Measurements from ENCODE around the gene MEGF9.

The MEGF9 gene

DNA sequence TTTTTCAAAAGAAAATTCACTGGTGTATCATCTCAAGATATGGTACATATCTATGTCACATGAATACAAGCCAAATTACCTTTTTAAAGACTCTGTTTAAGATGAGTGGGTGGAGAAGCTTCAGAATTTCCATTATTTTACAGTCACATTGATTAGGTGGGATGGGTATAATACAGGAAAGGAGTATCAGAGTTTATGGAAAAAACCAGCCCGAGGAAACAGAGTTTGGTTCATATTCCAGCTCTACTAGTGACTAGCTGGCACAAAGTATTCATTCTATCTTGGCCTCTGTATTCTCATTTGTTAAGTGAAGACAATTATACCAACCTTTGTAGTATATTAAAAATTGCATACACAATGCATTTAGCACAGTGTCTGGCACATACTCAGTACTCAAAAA, 87.8 kb downstream of the MEGF9 start:
- TF ChIP-seq, protein P1, sequence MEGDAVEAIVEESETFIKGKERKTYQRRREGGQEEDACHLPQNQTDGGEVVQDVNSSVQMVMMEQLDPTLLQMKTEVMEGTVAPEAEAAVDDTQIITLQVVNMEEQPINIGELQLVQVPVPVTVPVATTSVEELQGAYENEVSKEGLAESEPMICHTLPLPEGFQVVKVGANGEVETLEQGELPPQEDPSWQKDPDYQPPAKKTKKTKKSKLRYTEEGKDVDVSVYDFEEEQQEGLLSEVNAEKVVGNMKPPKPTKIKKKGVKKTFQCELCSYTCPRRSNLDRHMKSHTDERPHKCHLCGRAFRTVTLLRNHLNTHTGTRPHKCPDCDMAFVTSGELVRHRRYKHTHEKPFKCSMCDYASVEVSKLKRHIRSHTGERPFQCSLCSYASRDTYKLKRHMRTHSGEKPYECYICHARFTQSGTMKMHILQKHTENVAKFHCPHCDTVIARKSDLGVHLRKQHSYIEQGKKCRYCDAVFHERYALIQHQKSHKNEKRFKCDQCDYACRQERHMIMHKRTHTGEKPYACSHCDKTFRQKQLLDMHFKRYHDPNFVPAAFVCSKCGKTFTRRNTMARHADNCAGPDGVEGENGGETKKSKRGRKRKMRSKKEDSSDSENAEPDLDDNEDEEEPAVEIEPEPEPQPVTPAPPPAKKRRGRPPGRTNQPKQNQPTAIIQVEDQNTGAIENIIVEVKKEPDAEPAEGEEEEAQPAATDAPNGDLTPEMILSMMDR (IDR thresholded peaks at IDR 0.05; ENCODE audit: low read depth, low read length), result no peak
- no peak for DNase-seq (ENCODE audit: low read depth, low spot score)
- no peak overlapping the region for H3K4me3 ChIP-seq (ENCODE audit: low read depth, low read length)
- in situ Hi-C loops (cut with HindIII; ENCODE audit: low sequenced_read_pairs), result no loop called here

DNA sequence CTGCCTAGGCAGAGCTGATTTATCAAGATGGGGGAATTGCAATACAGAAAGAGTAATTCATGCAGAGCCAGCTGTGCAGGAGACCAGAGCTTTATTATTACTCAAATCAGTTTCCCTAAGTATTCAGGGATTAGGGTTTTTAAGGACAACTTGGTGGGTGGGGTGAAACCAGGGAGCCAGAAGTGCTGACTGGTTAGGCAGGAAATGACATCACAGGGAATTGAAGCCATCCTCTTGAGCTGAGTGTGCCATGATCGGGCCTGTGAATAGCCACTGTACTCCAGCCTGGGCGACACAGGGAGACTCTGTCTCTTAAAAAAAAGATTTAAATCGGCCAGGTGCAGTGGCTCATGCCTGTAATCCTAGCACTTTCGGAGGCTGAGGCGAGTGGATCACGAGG, 89.0 kb downstream of the MEGF9 start:
- DNase-seq (ENCODE audit: low read depth, low spot score), result no peak
- in situ Hi-C loops (cut with HindIII; ENCODE audit: low sequenced_read_pairs), result no loop called here
- TF ChIP-seq, protein P1 (IDR thresholded peaks at IDR 0.05; ENCODE audit: low read depth, low read length), result no peak
- H3K4me3 ChIP-seq (ENCODE audit: low read depth, low read length), result no peak overlapping the region

DNA sequence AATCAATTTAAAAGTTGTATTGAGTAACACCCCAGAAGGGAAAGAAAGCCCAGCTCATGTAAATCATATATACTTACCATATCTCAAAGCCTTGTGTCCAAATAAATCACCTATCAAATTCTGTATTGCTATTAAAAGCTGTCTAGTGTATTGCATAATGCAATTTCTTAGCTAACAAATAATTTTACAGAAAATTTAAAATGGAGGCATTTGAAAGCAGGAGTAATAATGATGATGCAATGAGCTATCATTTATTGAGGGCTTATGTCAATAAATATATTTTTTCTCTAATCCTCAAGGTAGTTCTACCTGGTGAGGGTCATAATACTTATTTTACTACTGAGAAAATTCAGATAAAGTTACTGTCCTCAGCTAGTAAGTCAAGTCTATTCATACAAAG, 91.5 kb downstream of the MEGF9 start:
- in situ Hi-C loops (cut with HindIII; ENCODE audit: low sequenced_read_pairs), result no loop called here
- no peak for DNase-seq (ENCODE audit: low read depth, low spot score)
- TF ChIP-seq, protein P1 (IDR thresholded peaks at IDR 0.05; ENCODE audit: low read depth, low read length), result no peak
- H3K4me3 ChIP-seq (ENCODE audit: low read depth, low read length), result no peak overlapping the region

DNA sequence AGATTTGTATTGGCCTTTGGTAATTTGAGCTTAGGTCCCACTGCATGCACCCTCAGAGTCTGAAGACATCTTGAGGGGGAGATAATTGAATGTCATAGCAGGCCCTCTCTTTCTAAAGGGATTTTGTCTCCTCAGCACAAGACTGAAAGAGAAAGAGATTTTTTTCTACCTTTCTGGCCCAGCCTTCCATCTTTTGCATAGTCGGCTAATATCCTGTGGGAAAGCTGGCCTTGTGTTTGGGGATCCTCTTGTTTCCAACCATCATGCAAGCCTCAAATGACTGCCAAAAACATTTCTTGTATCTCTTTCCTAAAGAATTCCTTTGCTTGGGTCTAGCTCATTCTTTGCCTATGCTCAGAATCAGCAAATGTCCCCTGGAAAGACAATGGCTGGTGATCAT, 92.3 kb downstream of the MEGF9 start:
- in situ Hi-C loops (cut with HindIII; ENCODE audit: low sequenced_read_pairs), result no loop called here
- H3K4me3 ChIP-seq (ENCODE audit: low read depth, low read length), result no peak overlapping the region
- TF ChIP-seq, protein P1 (IDR thresholded peaks at IDR 0.05; ENCODE audit: low read depth, low read length), result no peak
- no peak for DNase-seq (ENCODE audit: low read depth, low spot score)

DNA sequence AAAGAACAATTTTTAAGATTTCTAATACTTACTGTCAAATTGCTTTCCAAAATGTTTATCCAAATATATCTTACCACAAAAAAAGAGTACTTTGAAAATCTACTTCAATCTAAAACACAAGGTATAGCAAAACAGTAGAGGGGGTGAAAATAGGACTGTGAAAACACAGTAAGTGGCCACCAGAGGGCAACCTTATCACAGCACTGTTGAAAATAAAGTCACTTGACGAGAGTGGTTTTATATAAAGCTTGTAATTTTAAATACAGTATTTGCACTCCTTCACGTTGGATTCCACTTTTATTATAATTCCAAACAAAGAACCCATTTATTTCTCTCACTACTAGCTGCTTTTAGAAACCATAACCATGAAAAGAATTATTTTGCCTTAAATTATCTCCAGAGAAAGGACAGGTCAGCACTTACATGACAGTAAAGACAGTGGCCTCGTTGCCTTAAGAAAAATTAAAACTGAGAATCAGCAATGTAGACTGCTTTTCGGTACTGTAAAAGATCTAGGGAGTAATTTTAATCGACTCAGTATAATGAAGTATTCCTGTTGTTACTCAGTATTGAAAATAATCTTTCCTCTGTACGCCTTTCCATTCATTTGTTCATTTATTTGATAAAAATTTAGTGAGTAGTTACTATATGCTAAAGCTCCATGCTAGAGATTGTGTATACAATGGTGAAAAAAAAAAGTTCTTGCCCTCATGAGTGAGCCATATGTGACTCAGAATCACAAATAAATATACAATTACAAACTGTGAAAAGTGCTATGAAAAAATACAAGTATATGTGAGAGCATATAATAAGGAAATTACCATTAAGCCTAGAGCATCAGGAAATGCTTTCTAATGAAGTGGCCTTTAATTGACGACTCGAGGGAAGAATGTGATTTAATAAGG, 94.3 kb downstream of the MEGF9 start:
- H3K4me3 ChIP-seq (ENCODE audit: low read depth, low read length), result no peak overlapping the region
- TF ChIP-seq, protein P1 (IDR thresholded peaks at IDR 0.05; ENCODE audit: low read depth, low read length), result peak; percentile 76
- peak; percentile 77 for DNase-seq (ENCODE audit: low read depth, low spot score)
- in situ Hi-C loops (cut with HindIII; ENCODE audit: low sequenced_read_pairs), result no loop called here

DNA sequence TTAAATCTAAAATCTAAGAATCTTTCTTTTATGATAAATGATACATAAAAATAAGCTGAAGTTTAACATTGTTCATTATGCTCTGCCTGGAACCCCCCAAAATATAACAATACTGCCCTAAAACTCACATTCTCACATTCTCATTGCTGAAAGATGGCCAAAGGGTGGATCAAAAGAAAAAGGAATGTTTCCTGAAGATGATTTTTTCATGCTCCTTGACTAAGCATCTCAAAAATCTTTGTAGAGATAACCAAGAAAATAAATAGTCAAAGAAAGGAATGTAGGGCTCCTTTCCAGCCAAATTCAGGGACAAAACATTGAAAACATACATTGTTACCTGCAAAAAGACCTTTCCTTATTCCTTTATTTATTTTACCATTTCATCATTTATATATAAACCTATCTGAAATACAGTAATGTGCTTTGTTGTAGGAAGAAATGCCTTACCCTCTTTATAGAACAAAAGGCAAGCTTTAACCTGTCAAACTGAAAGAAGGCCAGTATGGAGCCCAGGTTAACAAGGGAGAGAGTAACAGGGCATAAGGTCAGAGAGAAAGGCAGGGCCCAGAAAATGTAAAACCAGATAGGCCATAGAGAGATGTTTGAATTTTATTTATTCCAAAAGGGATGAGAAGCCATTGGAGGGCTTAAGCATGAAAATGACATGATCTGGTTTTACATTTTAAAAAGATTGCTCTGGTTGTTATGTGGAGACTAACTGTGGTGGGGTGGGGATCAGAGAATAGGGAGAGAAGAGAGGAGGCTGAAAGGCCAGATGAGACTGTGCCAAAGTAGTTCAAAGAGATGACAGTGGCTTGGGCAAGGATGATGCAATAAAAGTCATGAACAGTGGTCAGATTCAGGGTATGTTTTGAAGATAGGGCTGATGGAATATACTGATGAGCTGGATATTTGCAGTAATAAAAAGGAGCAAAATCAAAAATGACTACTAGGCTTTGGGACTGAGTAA, 97.0 kb downstream of the MEGF9 start:
- in situ Hi-C loops (cut with HindIII; ENCODE audit: low sequenced_read_pairs), result no loop called here
- H3K4me3 ChIP-seq (ENCODE audit: low read depth, low read length), result no peak overlapping the region
- no peak for DNase-seq (ENCODE audit: low read depth, low spot score)
- TF ChIP-seq, protein P1 (IDR thresholded peaks at IDR 0.05; ENCODE audit: low read depth, low read length), result no peak
